ENCODE measurements around the gene CDKN2AIP. TPM values are rescaled to one million over a fixed set of nuclear protein-coding genes. Genes with fewer than 3 reads are reported as not detected.
A peak's percentile ranks its signal among the peaks of the same experiment; 100 is the strongest.

Gene CDKN2AIP
- total RNA-seq, 2 donors from 2014 or later: 14.1 to 15.3 TPM

- Histone ChIP-seq H3K27ac (ENCODE audit: low read depth, low read length) (no peak overlapping the region), H3K27me3 (ENCODE audit: control insufficient read depth, insufficient read depth, low read length, poor library complexity, severe bottlenecking) (no peaks in the 10 kb centered on the region), H3K4me1 (ENCODE audit: control insufficient read depth, insufficient read depth, low read length) (no peaks in the 10 kb centered on the region), H3K9me3 (ENCODE audit: control insufficient read depth, low read length) (peaks cover 8% of the 10 kb centered on the region), H3K4me3 (ENCODE audit: low read length) (no peak overlapping the region), H3K9ac (ENCODE audit: extremely low read depth, low read length, poor library complexity, severe bottlenecking) (no peak overlapping the region), H3K36me3 (ENCODE audit: control insufficient read depth, insufficient read depth, low read length) (no peaks in the 10 kb centered on the region)
- H3K36me3 Mint-ChIP-seq (ENCODE audit: low read depth): peaks cover 14% of the 10 kb centered on the region
- no peak overlapping the region for H3K27ac Mint-ChIP-seq
- 100% methylated on average over 2 of the region's 2 CpGs for WGBS, 2 experiments (ENCODE audit: insufficient coverage in 1 of 2, insufficient read length in 1 of 2)
- no peaks in the 10 kb centered on the region for H3K27me3 Mint-ChIP-seq (ENCODE audit: insufficient read depth)
- no peak overlapping the region for H3K4me3 Mint-ChIP-seq
- no peak for DNase-seq
- H3K9me3 Mint-ChIP-seq: peaks cover 19% of the 10 kb centered on the region
- peaks cover 18% of the 10 kb centered on the region for H3K4me1 Mint-ChIP-seq
- TF ChIP-seq, protein P1, sequence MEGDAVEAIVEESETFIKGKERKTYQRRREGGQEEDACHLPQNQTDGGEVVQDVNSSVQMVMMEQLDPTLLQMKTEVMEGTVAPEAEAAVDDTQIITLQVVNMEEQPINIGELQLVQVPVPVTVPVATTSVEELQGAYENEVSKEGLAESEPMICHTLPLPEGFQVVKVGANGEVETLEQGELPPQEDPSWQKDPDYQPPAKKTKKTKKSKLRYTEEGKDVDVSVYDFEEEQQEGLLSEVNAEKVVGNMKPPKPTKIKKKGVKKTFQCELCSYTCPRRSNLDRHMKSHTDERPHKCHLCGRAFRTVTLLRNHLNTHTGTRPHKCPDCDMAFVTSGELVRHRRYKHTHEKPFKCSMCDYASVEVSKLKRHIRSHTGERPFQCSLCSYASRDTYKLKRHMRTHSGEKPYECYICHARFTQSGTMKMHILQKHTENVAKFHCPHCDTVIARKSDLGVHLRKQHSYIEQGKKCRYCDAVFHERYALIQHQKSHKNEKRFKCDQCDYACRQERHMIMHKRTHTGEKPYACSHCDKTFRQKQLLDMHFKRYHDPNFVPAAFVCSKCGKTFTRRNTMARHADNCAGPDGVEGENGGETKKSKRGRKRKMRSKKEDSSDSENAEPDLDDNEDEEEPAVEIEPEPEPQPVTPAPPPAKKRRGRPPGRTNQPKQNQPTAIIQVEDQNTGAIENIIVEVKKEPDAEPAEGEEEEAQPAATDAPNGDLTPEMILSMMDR (conservative IDR thresholded peaks at IDR 0.05): no peak
These were observed 25.5 kb downstream of the CDKN2AIP start for GRCh38 chr4:183469936-183470335.

DNA sequence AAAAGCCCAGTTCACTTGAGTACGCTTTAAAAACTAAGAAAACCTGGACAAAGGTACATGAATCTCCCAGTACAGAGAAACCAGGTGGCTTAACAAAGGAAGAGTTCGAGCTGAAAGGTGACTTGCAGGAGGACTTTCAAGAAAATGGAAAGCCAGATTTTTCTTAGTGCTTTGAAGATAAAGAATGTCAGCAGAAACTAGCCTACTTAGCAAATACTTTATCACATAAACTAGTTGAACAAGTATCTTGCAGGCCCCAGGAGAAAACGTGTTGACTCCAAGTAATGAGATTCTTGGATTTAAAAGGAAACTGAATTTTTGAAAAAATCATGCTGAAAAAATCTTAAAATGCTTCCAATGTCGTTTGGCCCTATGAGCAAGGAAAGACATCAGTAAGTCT is 26.4 kb downstream of the CDKN2AIP start:
- Mint-ChIP-seq H3K4me3 (no peak overlapping the region), H3K27ac (no peak overlapping the region), H3K4me1 (peaks cover 13% of the 10 kb centered on the region), H3K36me3 (ENCODE audit: low read depth) (peaks cover 14% of the 10 kb centered on the region), H3K27me3 (ENCODE audit: insufficient read depth) (no peaks in the 10 kb centered on the region), H3K9me3 (peaks cover 19% of the 10 kb centered on the region)
- Histone ChIP-seq H3K27me3 (ENCODE audit: control insufficient read depth, insufficient read depth, low read length, poor library complexity, severe bottlenecking) (no peaks in the 10 kb centered on the region), H3K36me3 (ENCODE audit: control insufficient read depth, insufficient read depth, low read length) (no peaks in the 10 kb centered on the region), H3K27ac (ENCODE audit: low read depth, low read length) (no peak overlapping the region), H3K9me3 (ENCODE audit: control insufficient read depth, low read length) (peaks cover 8% of the 10 kb centered on the region), H3K9ac (ENCODE audit: extremely low read depth, low read length, poor library complexity, severe bottlenecking) (no peak overlapping the region), H3K4me3 (ENCODE audit: low read length) (no peak overlapping the region), H3K4me1 (ENCODE audit: control insufficient read depth, insufficient read depth, low read length) (no peaks in the 10 kb centered on the region)
- 87 to 88% methylated on average over 4 of the region's 4 CpGs for WGBS, 2 experiments (ENCODE audit: insufficient coverage in 1 of 2, insufficient read length in 1 of 2)
- TF ChIP-seq, protein P1 (conservative IDR thresholded peaks at IDR 0.05): no peak
- no peak for DNase-seq

DNA sequence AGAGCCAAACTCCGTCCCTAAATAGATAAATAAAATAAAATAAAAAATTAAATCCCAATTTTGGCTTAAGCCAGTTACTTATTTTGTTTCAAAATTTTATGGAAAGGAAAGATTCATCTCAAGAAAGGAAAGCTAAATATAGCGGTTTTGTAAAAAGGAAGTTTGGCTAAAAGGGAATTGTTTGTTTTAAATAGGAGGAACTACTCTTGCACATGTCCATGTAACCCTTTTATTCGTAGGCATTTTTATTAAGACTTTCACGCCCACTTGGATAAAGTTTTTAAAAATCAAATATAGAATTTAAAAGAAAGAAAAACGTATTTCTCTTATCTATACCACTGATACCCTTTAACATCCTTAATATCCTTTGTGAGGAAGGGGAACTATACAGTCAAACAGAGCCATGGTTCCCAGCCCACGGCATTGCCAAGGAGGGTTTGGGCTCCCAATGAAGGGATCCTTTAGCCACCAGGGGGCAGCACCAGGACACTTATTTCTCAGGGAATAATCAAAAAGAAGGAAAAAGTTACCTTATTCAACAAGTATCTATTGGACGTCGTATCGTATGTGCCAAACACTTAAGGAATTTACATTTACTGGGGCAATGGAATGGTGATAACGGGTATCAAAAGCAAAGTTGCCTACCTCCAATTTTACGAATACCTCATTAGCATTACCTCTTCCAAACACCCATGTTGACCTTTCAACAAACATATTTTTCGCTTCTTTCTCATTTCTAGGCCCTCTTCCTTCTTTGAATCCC is 27.7 kb downstream of the CDKN2AIP start:
- 44 to 81% methylated on average over 2 to 8 of the region's 12 CpGs for WGBS, 2 experiments (ENCODE audit: insufficient coverage in 1 of 2, insufficient read length in 1 of 2)
- no peak overlapping the region for H3K27ac Mint-ChIP-seq

More for the DNA sequence above, 27.7 kb downstream of the CDKN2AIP start:
- peak; percentile 95 for DNase-seq
- Histone ChIP-seq H3K9me3 (ENCODE audit: control insufficient read depth, low read length) (peaks cover 8% of the 10 kb centered on the region), H3K9ac (ENCODE audit: extremely low read depth, low read length, poor library complexity, severe bottlenecking) (no peak overlapping the region), H3K27ac (ENCODE audit: low read depth, low read length) (no peak overlapping the region), H3K4me1 (ENCODE audit: control insufficient read depth, insufficient read depth, low read length) (no peaks in the 10 kb centered on the region), H3K27me3 (ENCODE audit: control insufficient read depth, insufficient read depth, low read length, poor library complexity, severe bottlenecking) (no peaks in the 10 kb centered on the region), H3K4me3 (ENCODE audit: low read length) (no peak overlapping the region), H3K36me3 (ENCODE audit: control insufficient read depth, insufficient read depth, low read length) (no peaks in the 10 kb centered on the region)
- TF ChIP-seq, protein P1 (conservative IDR thresholded peaks at IDR 0.05): peak; percentile 93
- peaks cover 12% of the 10 kb centered on the region for H3K36me3 Mint-ChIP-seq (ENCODE audit: low read depth)
- peaks cover 17% of the 10 kb centered on the region for H3K9me3 Mint-ChIP-seq
- H3K4me1 Mint-ChIP-seq: peaks cover 6% of the 10 kb centered on the region
- no peak overlapping the region for H3K4me3 Mint-ChIP-seq
- H3K27me3 Mint-ChIP-seq (ENCODE audit: insufficient read depth): no peaks in the 10 kb centered on the region
